OCI-LY3 (cell line): ENCODE measurements around the gene FOXI3.

Source experiments
- H2AFZ ChIP-seq: fragments of 200-600, 300-600 bp; shearing (Covaris generic); 2 replicates; pipeline ENCODE4 v1.6.0; 2014; ENCODE audit warnings: antibody characterized with exemption, low read depth, low read length
- H3K27ac ChIP-seq: fragments of 200-600, 300-600 bp; sonication (generic); 2 replicates; pipeline ENCODE4 v1.5.1; 2014; ENCODE audit warnings: mild to moderate bottlenecking, low read length, moderate library complexity, mixed read lengths
- H3K27me3 ChIP-seq: fragments of 200-600, 300-600 bp; sonication (generic); 2 replicates; pipeline ENCODE4 v1.6.1; 2014; ENCODE audit warnings: low read depth, low read length, mixed read lengths
- H3K36me3 ChIP-seq: fragments of 200-600, 300-600 bp; sonication (generic); replicated peaks from 2 replicates; pipeline ENCODE3; 2014; ENCODE audit warnings: low read depth, low read length, mixed read lengths
- H3K4me1 ChIP-seq: fragments of 300-600, 200-600 bp; sonication (generic); 2 replicates; pipeline ENCODE4 v1.6.1; 2014; ENCODE audit warnings: low read length, mixed read lengths
- H3K4me2 ChIP-seq: fragments of 200-600, 300-600 bp; sonication (generic); 2 replicates; pipeline ENCODE4 v1.6.1; 2014; ENCODE audit warnings: low read length, mixed read lengths
- H3K4me3 ChIP-seq: fragments of 300-600, 200-600 bp; sonication (generic); 2 replicates; pipeline ENCODE4 v1.5.1; 2014; ENCODE audit warnings: antibody characterized with exemption, mild to moderate bottlenecking, low read length, moderate library complexity
- H3K79me2 ChIP-seq: fragments of 300-600, 200-600 bp; shearing (Covaris generic); 2 replicates; pipeline ENCODE4 v1.6.1; 2014; ENCODE audit warnings: mild to moderate bottlenecking, low read length, mixed read lengths
- H3K9ac ChIP-seq: fragments of 300-600, 200-600 bp; shearing (Covaris generic); 2 replicates; pipeline ENCODE4 v1.6.0; 2014; ENCODE audit warnings: mild to moderate bottlenecking, low read length, moderate library complexity
- H3K9me3 ChIP-seq: fragments of 200-600, 300-600 bp; shearing (Covaris generic); 2 replicates; pipeline ENCODE4 v1.6.1; 2014; ENCODE audit warnings: low read length, mixed read lengths; ENCODE audit not compliant: insufficient read depth
- H4K20me1 ChIP-seq: fragments of 200-600, 300-600 bp; sonication (generic); 2 replicates; pipeline ENCODE4 v1.6.1; 2016; ENCODE audit warnings: low read length, mixed read lengths; ENCODE audit not compliant: insufficient read depth
- CTCF ChIP-seq: fragments of 200-600, 300-600 bp; sonication (generic); IDR thresholded peaks from 2 replicates; pipeline ENCODE4 v1.5.1; 2014; ENCODE audit warnings: antibody characterized with exemption, low read length, low read depth
- EZH2phosphoT487 ChIP-seq: fragments of 200-600 bp; shearing (Covaris generic); IDR thresholded peaks from 2 replicates; pipeline ENCODE4 v1.6.1; 2018; ENCODE audit warnings: antibody characterized with exemption, mixed run types, low read depth

The FOXI3 gene

GRCh38 chr2:88492002-88492401 is 39.5 kb upstream of the FOXI3 start:
- Histone ChIP-seq H4K20me1 (no peaks in the 10 kb centered on the region), H3K27ac (no peak overlapping the region), H3K4me2 (no peak overlapping the region), H3K9ac (no peak overlapping the region), H3K4me3 (no peak overlapping the region), H3K9me3 (no peaks in the 10 kb centered on the region), H2AFZ (no peak overlapping the region), H3K4me1 (no peaks in the 10 kb centered on the region), H3K27me3 (no peaks in the 10 kb centered on the region; the same call in 1 of the 2 replicates), H3K36me3 (no peaks in the 10 kb centered on the region), H3K79me2 (no peaks in the 10 kb centered on the region)
- TF ChIP-seq EZH2phosphoT487 (no peak), CTCF (no peak)

- H3K4me3 ChIP-seq, result no peak overlapping the region
- no peak for TF ChIP-seq EZH2phosphoT487
- no peak for TF ChIP-seq CTCF
- no peak overlapping the region for H3K4me2 ChIP-seq
- H2AFZ ChIP-seq, result no peak overlapping the region
- no peak overlapping the region for H3K9ac ChIP-seq
- no peaks in the 10 kb centered on the region for H3K4me1 ChIP-seq
- no peaks in the 10 kb centered on the region for H3K79me2 ChIP-seq
- no peaks in the 10 kb centered on the region for H4K20me1 ChIP-seq
- H3K9me3 ChIP-seq, result no peaks in the 10 kb centered on the region
- no peaks in the 10 kb centered on the region; the same call in 1 of the 2 replicates for H3K27me3 ChIP-seq
- H3K27ac ChIP-seq, result no peak overlapping the region
- no peaks in the 10 kb centered on the region for H3K36me3 ChIP-seq
Observed at GRCh38 chr2:88489181-88489580, 36.7 kb upstream of the FOXI3 start.

- Histone ChIP-seq H3K36me3 (no peaks in the 10 kb centered on the region), H3K27me3 (no peaks in the 10 kb centered on the region), H3K4me1 (no peaks in the 10 kb centered on the region), H3K79me2 (no peaks in the 10 kb centered on the region), H2AFZ (no peak overlapping the region), H3K9ac (no peak overlapping the region), H4K20me1 (no peaks in the 10 kb centered on the region), H3K4me2 (no peak overlapping the region), H3K4me3 (no peak overlapping the region), H3K9me3 (no peaks in the 10 kb centered on the region), H3K27ac (no peak overlapping the region)
- TF ChIP-seq CTCF (no peak), EZH2phosphoT487 (no peak)
Observed at GRCh38 chr2:88483200-88483599, 30.7 kb upstream of the FOXI3 start.

GRCh38 chr2:88481691-88482336 is 29.3 kb upstream of the FOXI3 start:
- TF ChIP-seq CTCF, result no peak
- TF ChIP-seq EZH2phosphoT487, result no peak
- no peak overlapping the region for H3K27ac ChIP-seq
- no peaks in the 10 kb centered on the region for H3K36me3 ChIP-seq
- H3K4me3 ChIP-seq, result no peak overlapping the region
- no peaks in the 10 kb centered on the region for H3K4me1 ChIP-seq
- no peaks in the 10 kb centered on the region for H4K20me1 ChIP-seq
- no peak overlapping the region for H3K9ac ChIP-seq
- no peak overlapping the region for H3K4me2 ChIP-seq
- no peaks in the 10 kb centered on the region for H3K79me2 ChIP-seq
- H3K9me3 ChIP-seq, result no peaks in the 10 kb centered on the region
- H3K27me3 ChIP-seq, result no peaks in the 10 kb centered on the region
- H2AFZ ChIP-seq, result no peak overlapping the region
